NCI-H446 treated with DMSO at 0.1 percent for 48 hours (cell line): ENCODE results near the gene TRMT10B.
"Not testable (repeated sequence)": the region's sequence is repeated elsewhere in the genome, so short reads cannot be mapped to it uniquely, and the experiment has no call there.

ENCODE experiments used
- DNase-seq: peaks from one replicate; lab custom pipeline; 2025; lab: John Stamatoyannopoulos, UW

The TRMT10B gene

GRCh38 chr9:37800631-37801286 lies 47.2 kb downstream of the TRMT10B start, which contains the start of gene DCAF10:
TSS of gene DCAF10 (plus strand) at chr9:37800797. CDS start at chr9:37800867, 70 bp downstream.
- DNase-seq, result peak; percentile 51

GRCh38 chr9:37801287-37801850 lies 47.8 kb downstream of the TRMT10B start:
- DNase-seq, result no peak

- no peak for DNase-seq
These were observed 48.5 kb downstream of the TRMT10B start for GRCh38 chr9:37801959-37802711.

- DNase-seq, result peak; percentile 81
These were observed 52.7 kb downstream of the TRMT10B start for GRCh38 chr9:37806271-37806670.

- DNase-seq, result not testable (repeated sequence)
These were observed 56.1 kb downstream of the TRMT10B start for GRCh38 chr9:37809676-37810075.

- DNase-seq, result no peak
These were observed 58.4 kb downstream of the TRMT10B start for GRCh38 chr9:37811906-37812476.

GRCh38 chr9:37812773-37813379 lies 59.3 kb downstream of the TRMT10B start:
- no peak for DNase-seq

GRCh38 chr9:37818849-37819248 lies 65.2 kb downstream of the TRMT10B start:
- no peak for DNase-seq

GRCh38 chr9:37820142-37820541 lies 66.5 kb downstream of the TRMT10B start:
- DNase-seq, result no peak

GRCh38 chr9:37825174-37825573 lies 71.6 kb downstream of the TRMT10B start:
- not testable (repeated sequence) for DNase-seq

- DNase-seq, result no peak
These were observed 74.0 kb downstream of the TRMT10B start for GRCh38 chr9:37827483-37828165.
